PC-3 (cell line): ENCODE measurements around the gene PPP1R3D. TPM values are rescaled to one million over a fixed set of nuclear protein-coding genes. Genes with fewer than 3 reads are reported as not detected.

Experiments used
- ATAC-seq: fragments of 200-7000 bp; cut with Tn5 transposase; 2 replicates; pipeline ENCODE4 v1.9.1; 2020; ENCODE audit warnings: mild to moderate bottlenecking, moderate library complexity
- BruUV-seq: library from RNA; stranded (reverse); fragments of 400-500 nt; replicated peaks from 2 replicates; lab custom pipeline; 2021; lab: Mats Ljungman, UMichigan
- CTCF ChIA-PET: fragments of 300-600 bp; sonication (Branson Sonifier 250); formaldehyde crosslinking; loops from one replicate; lab custom pipeline; 2022; ENCODE audit warnings: antibody characterized with exemption; lab: Charles Lee
- POLR2A ChIA-PET: fragments of 300-600 bp; sonication (Branson Sonifier 250); formaldehyde crosslinking; loops from one replicate; lab custom pipeline; 2022; ENCODE audit warnings: antibody characterized with exemption; ENCODE audit not compliant: unreplicated experiment; lab: Charles Lee
- DNase-seq: peaks from one replicate; pipeline ENCODE4 v3.0.0-alpha.2; 2015
- H2AFZ ChIP-seq: fragments of 300-600 bp; sonication (generic); 2 replicates; pipeline ENCODE4 v1.6.0; 2016; ENCODE audit warnings: antibody characterized with exemption, low read length
- H3F3A ChIP-seq: fragments of 300-600 bp; sonication (generic); one replicate; pipeline ENCODE4 v1.6.0; 2017; ENCODE audit warnings: antibody characterized with exemption, low read length, control low read depth, mild to moderate bottlenecking; ENCODE audit not compliant: unreplicated experiment
- H3K27ac ChIP-seq: fragments of 300-600 bp; sonication (generic); 2 replicates; pipeline ENCODE4 v1.5.1; 2016; ENCODE audit warnings: mild to moderate bottlenecking, low read length
- H3K27me3 ChIP-seq: fragments of 300-600 bp; sonication (generic); 2 replicates; pipeline ENCODE4 v1.6.1; 2016; ENCODE audit warnings: low read length, mixed read lengths
- H3K36me3 ChIP-seq: fragments of 300-600 bp; sonication (generic); 2 replicates; pipeline ENCODE4 v1.6.1; 2016; ENCODE audit warnings: low read depth, mixed run types, low read length, mixed read lengths
- H3K4me1 ChIP-seq: fragments of 300-600 bp; sonication (generic); 2 replicates; pipeline ENCODE4 v1.5.1; 2016; ENCODE audit warnings: low read length; ENCODE audit not compliant: insufficient read depth
- H3K4me2 ChIP-seq: fragments of 300-600 bp; sonication (generic); 2 replicates; pipeline ENCODE4 v1.6.0; 2016; ENCODE audit warnings: low read length
- H3K4me3 ChIP-seq: fragments of 300-600 bp; sonication (generic); 2 replicates; pipeline ENCODE4 v1.5.1; 2016; ENCODE audit warnings: mild to moderate bottlenecking, low read length, mixed read lengths
- H3K79me2 ChIP-seq: fragments of 300-600 bp; sonication (generic); 2 replicates; pipeline ENCODE4 v1.6.1; 2017; ENCODE audit warnings: low read length, mixed read lengths
- H3K9ac ChIP-seq: fragments of 300-600 bp; sonication (generic); 2 replicates; pipeline ENCODE4 v1.6.0; 2016; ENCODE audit warnings: mild to moderate bottlenecking, low read length
- H3K9me2 ChIP-seq: fragments of 300-600 bp; sonication (generic); replicated peaks from 2 replicates; pipeline ENCODE4 v1.6.1; 2016; ENCODE audit warnings: mixed run types, low read length, mixed read lengths
- H3K9me3 ChIP-seq: fragments of 300-600 bp; sonication (generic); 2 replicates; pipeline ENCODE4 v1.6.1; 2016; ENCODE audit warnings: low read length, mixed read lengths
- H4K20me1 ChIP-seq: fragments of 300-600 bp; sonication (generic); 2 replicates; pipeline ENCODE4 v1.6.1; 2016; ENCODE audit warnings: low read length, mixed read lengths
- EZH2 ChIP-seq: fragments of 300-600 bp; sonication (generic); IDR thresholded peaks from one replicate; pipeline ENCODE4 v1.6.1; 2017; ENCODE audit warnings: antibody characterized with exemption, mild to moderate bottlenecking, low read length; ENCODE audit not compliant: unreplicated experiment
- EZH2phosphoT487 ChIP-seq: fragments of 300-600 bp; sonication (generic); IDR thresholded peaks from 2 replicates; pipeline ENCODE4 v1.6.1; 2018; ENCODE audit warnings: mild to moderate bottlenecking, antibody characterized with exemption, low read length, borderline replicate concordance
- intact Hi-C: fragments of 100-400 bp; cut with micrococcal nuclease; formaldehyde crosslinking; loops from 2 replicates; pipeline ENCODE4 v1.9.0; 2023
- total RNA-seq: library from RNA; depleted of rRNA; stranded (reverse); fragments of >200 nt; gene quantifications from 2 replicates; pipeline ENCODE4 v1.2.3, GENCODE V29; 2014
- TF ChIP-seq, protein P1 (sequence below): fragments of 300-600 bp; sonication (generic); conservative IDR thresholded peaks from 2 replicates; pipeline ENCODE4 v1.5.1; 2017; ENCODE audit warnings: antibody characterized with exemption, low read depth, mild to moderate bottlenecking, low read length

The PPP1R3D gene
- total RNA-seq, 1 experiment from 2014 or later = 6.3 TPM

DNA sequence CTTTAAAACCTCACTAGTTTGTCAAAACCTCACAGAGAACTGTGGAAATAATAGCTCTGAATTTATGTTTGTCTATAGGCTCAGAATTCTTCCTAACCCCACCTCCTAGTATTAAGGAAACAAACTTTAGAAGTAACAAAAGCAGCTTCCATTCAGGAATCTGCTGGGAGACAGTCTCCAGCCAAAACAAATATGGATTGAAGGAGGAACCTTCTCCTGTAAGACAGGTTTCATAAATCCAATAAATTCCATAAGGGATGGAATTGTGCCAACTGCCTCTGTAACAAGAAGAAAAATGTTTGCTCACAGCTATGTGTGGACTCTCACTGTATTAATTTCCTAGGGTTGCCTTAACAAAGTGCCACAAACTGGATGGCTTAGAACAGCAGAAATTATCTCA is 14.2 kb downstream of the PPP1R3D start:
- Histone ChIP-seq H3K27me3 (no peaks in the 10 kb centered on the region), H3K79me2 (no peaks in the 10 kb centered on the region), H3K9ac (no peak overlapping the region), H2AFZ (no peak overlapping the region), H3F3A (no peaks in the 10 kb centered on the region), H3K4me1 (peaks cover 32% of the 10 kb centered on the region), H4K20me1 (no peaks in the 10 kb centered on the region), H3K9me3 (no peaks in the 10 kb centered on the region), H3K36me3 (no peaks in the 10 kb centered on the region), H3K4me3 (peak overlapping the region; percentile 1; the same call in 1 of the 2 replicates), H3K9me2 (no peaks in the 10 kb centered on the region), H3K4me2 (peak overlapping the region; percentile 44), H3K27ac (peak overlapping the region; percentile 23)
- intact Hi-C loops = loop anchor here (1.0 to 5.0 kb wide), 3 partner anchors 24 to 144 kb away; no protein-coding TSS in a partner anchor
- CTCF ChIA-PET = interaction anchor here (0.8 to 1.0 kb wide), 3 partner anchors 8 to 14 kb away, joined by 4 to 10 read pairs (median 10); partner anchors contain the start of genes FAM217B, PPP1R3D and SYCP2
- DNase-seq = peak; percentile 97
- TF ChIP-seq EZH2 = no peak
- TF ChIP-seq, protein P1, sequence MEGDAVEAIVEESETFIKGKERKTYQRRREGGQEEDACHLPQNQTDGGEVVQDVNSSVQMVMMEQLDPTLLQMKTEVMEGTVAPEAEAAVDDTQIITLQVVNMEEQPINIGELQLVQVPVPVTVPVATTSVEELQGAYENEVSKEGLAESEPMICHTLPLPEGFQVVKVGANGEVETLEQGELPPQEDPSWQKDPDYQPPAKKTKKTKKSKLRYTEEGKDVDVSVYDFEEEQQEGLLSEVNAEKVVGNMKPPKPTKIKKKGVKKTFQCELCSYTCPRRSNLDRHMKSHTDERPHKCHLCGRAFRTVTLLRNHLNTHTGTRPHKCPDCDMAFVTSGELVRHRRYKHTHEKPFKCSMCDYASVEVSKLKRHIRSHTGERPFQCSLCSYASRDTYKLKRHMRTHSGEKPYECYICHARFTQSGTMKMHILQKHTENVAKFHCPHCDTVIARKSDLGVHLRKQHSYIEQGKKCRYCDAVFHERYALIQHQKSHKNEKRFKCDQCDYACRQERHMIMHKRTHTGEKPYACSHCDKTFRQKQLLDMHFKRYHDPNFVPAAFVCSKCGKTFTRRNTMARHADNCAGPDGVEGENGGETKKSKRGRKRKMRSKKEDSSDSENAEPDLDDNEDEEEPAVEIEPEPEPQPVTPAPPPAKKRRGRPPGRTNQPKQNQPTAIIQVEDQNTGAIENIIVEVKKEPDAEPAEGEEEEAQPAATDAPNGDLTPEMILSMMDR = no peak
- TF ChIP-seq EZH2phosphoT487 = no peak
- BruUV-seq = no TSS peak
- POLR2A ChIA-PET = interaction anchor here (0.6 to 0.9 kb wide), 2 partner anchors 14 to 867 kb away, joined by 5 read pairs; partner anchors contain the start of genes FAM217B and PPP1R3D
- ATAC-seq = peak; percentile 94

GRCh38 chr20:59925359-59925758 is 14.7 kb downstream of the PPP1R3D start:
- peak overlapping the region; percentile 1; the same call in 1 of the 2 replicates for H3K4me3 ChIP-seq
- no peaks in the 10 kb centered on the region for H3K9me3 ChIP-seq
- no peaks in the 10 kb centered on the region for H3K36me3 ChIP-seq
- TSS peak; percentile 39 for BruUV-seq
- H3K79me2 ChIP-seq = no peaks in the 10 kb centered on the region
- TF ChIP-seq EZH2 (no peak), EZH2phosphoT487 (no peak)
- TF ChIP-seq, protein P1 = no peak
- CTCF ChIA-PET = interaction anchor here (0.8 to 1.0 kb wide), 3 partner anchors 9 to 15 kb away, joined by 4 to 10 read pairs (median 10); partner anchors contain the start of genes FAM217B, PPP1R3D and SYCP2
- H2AFZ ChIP-seq = no peak overlapping the region
- H3K4me1 ChIP-seq = peaks cover 38% of the 10 kb centered on the region
- no peaks in the 10 kb centered on the region for H3K27me3 ChIP-seq
- H3K9me2 ChIP-seq = no peaks in the 10 kb centered on the region
- ATAC-seq (no peak), DNase-seq (no peak)
- peak overlapping the region; percentile 44 for H3K4me2 ChIP-seq
- H3F3A ChIP-seq = no peaks in the 10 kb centered on the region
- POLR2A ChIA-PET = interaction anchor here (0.9 kb wide), 1 partner anchor 15 kb away, joined by 5 read pairs; the partner anchor contains the start of genes FAM217B and PPP1R3D
- peak overlapping the region; percentile 23 for H3K27ac ChIP-seq
- H3K9ac ChIP-seq = no peak overlapping the region
- intact Hi-C loops = loop anchor here (5.0 kb wide), 1 partner anchor 143 kb away; no protein-coding TSS in a partner anchor
- H4K20me1 ChIP-seq = no peaks in the 10 kb centered on the region

- no peaks in the 10 kb centered on the region for H3K9me2 ChIP-seq
- ChIA-PET CTCF (no interaction called here), POLR2A (no interaction called here)
- H3K27ac ChIP-seq = no peak overlapping the region
- no peaks in the 10 kb centered on the region for H3K79me2 ChIP-seq
- H3K9ac ChIP-seq = no peak overlapping the region
- TF ChIP-seq, protein P1 = no peak
- TF ChIP-seq EZH2phosphoT487 (no peak), EZH2 (no peak)
- H4K20me1 ChIP-seq = no peaks in the 10 kb centered on the region
- DNase-seq (peak; percentile 20), ATAC-seq (no peak)
- BruUV-seq = no TSS peak
- no peak overlapping the region for H3K4me3 ChIP-seq
- intact Hi-C loops = no loop called here
- peaks cover 40% of the 10 kb centered on the region for H3K4me1 ChIP-seq
- no peaks in the 10 kb centered on the region for H3K9me3 ChIP-seq
- no peaks in the 10 kb centered on the region for H3K36me3 ChIP-seq
- H3K4me2 ChIP-seq = no peak overlapping the region
- H2AFZ ChIP-seq = no peak overlapping the region
- no peaks in the 10 kb centered on the region for H3K27me3 ChIP-seq
- H3F3A ChIP-seq = no peaks in the 10 kb centered on the region
These were observed 16.6 kb downstream of the PPP1R3D start for GRCh38 chr20:59923514-59923913.
